Tibial nerve (tissue), 4 donors: Measurements from ENCODE around the gene GNL3. TPM values are rescaled to one million over a fixed set of nuclear protein-coding genes. Genes with fewer than 3 reads are reported as not detected.

ENCODE experiments used
- DNase-seq, 2 donors: peaks; one replicate each; pipeline ENCODE4 v3.0.0-alpha.2; 2019; ENCODE audit warnings: low spot score in 2 of 2
- H3K27ac ChIP-seq, 4 donors: fragments of 200-600 bp; sonication (generic) in 3 of 4; one replicate each; pipeline ENCODE4 v1.5.1; 2017 to 2019; ENCODE audit warnings: mild to moderate bottlenecking in 1 of 4
- H3K27me3 ChIP-seq, 2 donors: fragments of 200-600 bp; sonication (generic) in 1 of 2; one replicate each; pipeline versions ENCODE4 v1.5.1 to v1.6.0; 2017 to 2019
- H3K36me3 ChIP-seq, 3 donors: fragments of 200-600 bp; sonication (generic); one replicate each; pipeline ENCODE4 v1.5.1; 2018 to 2019
- H3K4me1 ChIP-seq, 4 donors: fragments of 200-600 bp; sonication (generic) in 3 of 4; one replicate each; pipeline ENCODE4 v1.5.1; 2017 to 2019
- H3K4me3 ChIP-seq, 4 donors: fragments of 200-600 bp; sonication (generic) in 3 of 4; one replicate each; pipeline ENCODE4 v1.5.1; 2017 to 2019; ENCODE audit warnings: mild to moderate bottlenecking in 1 of 4, moderate library complexity in 1 of 4
- H3K9me3 ChIP-seq, 4 donors: fragments of 200-600 bp; sonication (generic) in 3 of 4; one replicate each; pipeline ENCODE4 v1.5.1; 2017 to 2019
- EP300 ChIP-seq, 2 donors: sonication (generic); formaldehyde crosslinking; IDR thresholded peaks; one replicate each; pipeline ENCODE4 v1.6.1; 2017; ENCODE audit warnings: antibody characterized with exemption in 2 of 2, mild to moderate bottlenecking in 1 of 2
- POLR2A ChIP-seq, 2 donors: fragments of 450-650 bp; IDR thresholded peaks; one replicate each; pipeline ENCODE4 v1.6.1; 2017; ENCODE audit warnings: antibody characterized with exemption in 2 of 2, mild to moderate bottlenecking in 2 of 2, moderate library complexity in 2 of 2
- WGBS, 2 donors: methylation state at CpG; one replicate each; pipeline ENCODE4 v1.1.5; 2018; 5-methylcytosine and 5-hydroxymethylcytosine counted together
- total RNA-seq, 4 donors: library from RNA; depleted of rRNA; stranded (reverse); fragments of >200 nt; gene quantifications; one replicate each; pipeline ENCODE4 v1.1.0, GENCODE V29; 2016
- TF ChIP-seq, protein P1 (sequence below), 5 experiments: fragments of 200-600 bp in 3 of 5; fragments of 450-650 bp in 2 of 5; sonication (generic) in 3 of 5; IDR thresholded peaks; one replicate each; pipeline ENCODE4 v1.5.1; 2016 to 2019; ENCODE audit warnings: antibody characterized with exemption in 5 of 5, mild to moderate bottlenecking in 3 of 5, moderate library complexity in 2 of 5

The GNL3 gene
- total RNA-seq, 4 donors from 2014 or later: 44.8 to 57.5 (median 52.6) TPM

DNA sequence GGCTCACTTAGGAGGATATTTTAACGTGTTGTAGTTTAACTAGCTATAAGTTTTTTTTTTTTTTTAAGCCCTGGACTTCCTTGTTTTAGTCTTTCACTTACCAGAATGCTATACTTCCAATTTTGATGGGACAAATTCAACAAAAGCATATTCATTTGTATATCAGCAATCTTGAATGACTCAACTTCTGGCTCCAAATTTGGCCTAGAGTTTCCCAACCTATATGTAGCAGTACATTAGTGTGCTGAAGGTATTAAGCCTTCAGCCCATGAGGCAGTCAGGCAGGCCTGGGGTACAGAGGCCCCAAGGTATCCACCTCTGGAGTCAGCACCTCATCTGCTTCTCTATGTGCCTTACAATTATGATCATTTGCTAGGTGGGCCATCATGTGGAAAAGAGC is 6.0 kb upstream of the GNL3 start:
- 52 to 54% methylated on average over 1 of the region's 1 CpG for WGBS, 2 donors
- TF ChIP-seq EP300 (IDR thresholded peaks at IDR 0.05): no peak
- TF ChIP-seq POLR2A (IDR thresholded peaks at IDR 0.05): no peak
- TF ChIP-seq, protein P1, sequence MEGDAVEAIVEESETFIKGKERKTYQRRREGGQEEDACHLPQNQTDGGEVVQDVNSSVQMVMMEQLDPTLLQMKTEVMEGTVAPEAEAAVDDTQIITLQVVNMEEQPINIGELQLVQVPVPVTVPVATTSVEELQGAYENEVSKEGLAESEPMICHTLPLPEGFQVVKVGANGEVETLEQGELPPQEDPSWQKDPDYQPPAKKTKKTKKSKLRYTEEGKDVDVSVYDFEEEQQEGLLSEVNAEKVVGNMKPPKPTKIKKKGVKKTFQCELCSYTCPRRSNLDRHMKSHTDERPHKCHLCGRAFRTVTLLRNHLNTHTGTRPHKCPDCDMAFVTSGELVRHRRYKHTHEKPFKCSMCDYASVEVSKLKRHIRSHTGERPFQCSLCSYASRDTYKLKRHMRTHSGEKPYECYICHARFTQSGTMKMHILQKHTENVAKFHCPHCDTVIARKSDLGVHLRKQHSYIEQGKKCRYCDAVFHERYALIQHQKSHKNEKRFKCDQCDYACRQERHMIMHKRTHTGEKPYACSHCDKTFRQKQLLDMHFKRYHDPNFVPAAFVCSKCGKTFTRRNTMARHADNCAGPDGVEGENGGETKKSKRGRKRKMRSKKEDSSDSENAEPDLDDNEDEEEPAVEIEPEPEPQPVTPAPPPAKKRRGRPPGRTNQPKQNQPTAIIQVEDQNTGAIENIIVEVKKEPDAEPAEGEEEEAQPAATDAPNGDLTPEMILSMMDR (IDR thresholded peaks at IDR 0.05): no peak
- no peaks in the 10 kb centered on the region for H3K27me3 ChIP-seq
- H3K9me3 ChIP-seq: no peaks in the 10 kb centered on the region
- H3K4me1 ChIP-seq: peaks cover 0 to 65% (median 43%) of the 10 kb centered on the region in 4 donors
- no peak overlapping the region for H3K4me3 ChIP-seq
- no peak for DNase-seq
- peak overlapping the region in 2 of 4 donors; percentile 75 to 95 for H3K27ac ChIP-seq
- H3K36me3 ChIP-seq: peaks cover 3 to 44% (median 11%) of the 10 kb centered on the region in 3 donors

DNA sequence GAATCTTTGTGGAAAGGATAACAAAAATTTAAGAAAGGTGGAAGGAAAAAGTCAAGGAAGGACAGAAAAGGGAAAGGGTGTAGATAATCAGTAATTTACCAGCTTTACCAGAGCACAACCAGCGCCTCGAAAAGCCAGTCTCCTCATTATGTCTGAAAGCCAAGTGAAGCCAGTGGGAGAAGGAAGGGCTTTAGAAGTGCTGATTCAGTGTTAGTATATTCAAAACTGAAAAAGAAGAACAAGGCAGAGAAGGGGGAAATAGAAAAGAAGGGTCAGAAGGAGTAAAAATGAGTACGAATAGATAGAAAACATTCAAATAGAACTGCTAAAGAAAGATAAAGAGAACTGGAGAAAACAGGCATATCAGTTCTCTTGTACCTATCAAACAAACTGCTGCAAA is 4.2 kb upstream of the GNL3 start:
- peaks cover 3 to 28% (median 11%) of the 10 kb centered on the region in 3 donors for H3K36me3 ChIP-seq
- H3K4me3 ChIP-seq: no peak overlapping the region
- TF ChIP-seq POLR2A (IDR thresholded peaks at IDR 0.05) (no peak), EP300 (IDR thresholded peaks at IDR 0.05) (no peak)
- TF ChIP-seq, protein P1 (IDR thresholded peaks at IDR 0.05): no peak
- peak overlapping the region; percentile 21 to 99 (median 76) for H3K27ac ChIP-seq
- no peak for DNase-seq
- WGBS, 2 donors: 27 to 51% methylated on average over 3 of the region's 3 CpGs
- H3K4me1 ChIP-seq: peaks cover 1 to 70% (median 47%) of the 10 kb centered on the region in 4 donors
- H3K9me3 ChIP-seq: no peaks in the 10 kb centered on the region
- no peaks in the 10 kb centered on the region for H3K27me3 ChIP-seq

DNA sequence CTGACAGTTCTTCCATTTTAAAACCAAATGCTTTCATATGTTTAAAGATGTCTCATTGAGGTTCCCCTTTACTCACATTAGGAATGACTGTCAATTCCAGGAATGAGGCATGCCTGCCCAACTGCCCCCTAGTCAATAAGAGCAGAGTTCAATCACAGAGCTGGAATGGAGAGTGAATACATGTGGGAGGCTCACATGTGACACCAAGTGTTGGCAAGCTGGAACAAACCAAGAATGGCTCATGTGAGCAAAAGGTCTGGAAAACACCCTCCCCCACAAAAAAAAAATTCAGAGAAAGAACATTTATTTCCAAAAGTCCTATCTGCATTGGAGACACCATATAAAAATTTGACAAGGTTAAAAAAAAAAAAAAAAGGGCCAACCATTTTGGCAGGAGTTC is 3.8 kb upstream of the GNL3 start:
- H3K4me1 ChIP-seq: peaks cover 4 to 74% (median 51%) of the 10 kb centered on the region in 4 donors
- H3K36me3 ChIP-seq: peaks cover under 1 to 24% (median 11%) of the 10 kb centered on the region in 3 donors
- peak overlapping the region; percentile 21 to 99 (median 76) for H3K27ac ChIP-seq
- no peaks in the 10 kb centered on the region for H3K9me3 ChIP-seq
- no peak overlapping the region for H3K4me3 ChIP-seq
- no peaks in the 10 kb centered on the region for H3K27me3 ChIP-seq
- no peak for DNase-seq
- TF ChIP-seq POLR2A (IDR thresholded peaks at IDR 0.05) (no peak), EP300 (IDR thresholded peaks at IDR 0.05) (peak in 1 of 2 donors; percentile 77)
- TF ChIP-seq, protein P1 (IDR thresholded peaks at IDR 0.05): no peak

DNA sequence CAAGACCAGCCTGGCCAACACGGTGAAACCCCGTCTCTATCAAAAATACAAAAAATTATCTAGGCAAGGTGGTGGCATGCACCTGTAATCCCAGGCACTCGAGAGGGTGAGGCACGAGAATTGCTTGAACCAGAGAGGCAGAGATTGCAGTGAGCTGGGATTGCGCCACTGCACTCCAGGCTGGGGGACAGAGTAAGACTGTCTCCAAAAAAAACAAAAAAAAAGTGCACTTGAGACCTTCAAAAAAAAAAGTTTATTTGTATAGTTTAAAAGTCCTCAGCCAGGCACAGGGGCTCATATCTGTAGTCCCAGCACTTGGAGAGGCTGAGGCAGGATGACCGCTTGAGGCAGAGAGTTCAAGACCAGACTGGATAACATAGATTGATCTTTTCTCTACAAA is 2.2 kb upstream of the GNL3 start:
- WGBS, 2 donors: 56 to 61% methylated on average over 6 of the region's 6 CpGs
- TF ChIP-seq, protein P1 (IDR thresholded peaks at IDR 0.05): no peak
- no peak for TF ChIP-seq EP300 (IDR thresholded peaks at IDR 0.05)
- TF ChIP-seq POLR2A (IDR thresholded peaks at IDR 0.05): no peak

DNA sequence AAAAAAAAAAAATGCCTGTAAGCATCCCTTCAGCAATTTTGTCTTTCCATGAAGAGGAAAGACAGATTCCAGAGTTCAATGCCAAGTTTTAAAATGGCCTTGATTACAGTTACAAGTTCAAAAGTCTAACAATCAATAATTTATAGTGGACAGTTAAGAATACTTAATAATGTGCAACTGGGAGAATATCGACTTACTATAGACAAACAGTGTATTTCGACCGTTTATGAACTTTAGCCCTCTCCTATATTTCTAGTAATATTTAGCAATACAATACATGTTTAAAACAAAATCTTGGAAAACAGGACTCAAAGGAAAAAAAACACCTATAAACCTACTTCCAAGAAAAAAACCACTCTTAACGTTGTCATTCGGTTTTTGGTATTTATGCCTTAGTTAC is 1.6 kb upstream of the GNL3 start:
- Histone ChIP-seq H3K27me3 (no peaks in the 10 kb centered on the region), H3K9me3 (no peaks in the 10 kb centered on the region), H3K27ac (peak overlapping the region in 2 of 4 donors; percentile 95 to 99), H3K4me1 (peaks cover 4 to 84% (median 49%) of the 10 kb centered on the region in 4 donors), H3K4me3 (no peak overlapping the region), H3K36me3 (peaks cover 0 to 26% (median 15%) of the 10 kb centered on the region in 3 donors)
- no peak for TF ChIP-seq POLR2A (IDR thresholded peaks at IDR 0.05)
- TF ChIP-seq, protein P1 (IDR thresholded peaks at IDR 0.05): no peak
- no peak for TF ChIP-seq EP300 (IDR thresholded peaks at IDR 0.05)
- 30 to 35% methylated on average over 5 of the region's 5 CpGs for WGBS, 2 donors
- DNase-seq: no peak

More for the DNA sequence above, 2.2 kb upstream of the GNL3 start:
- Histone ChIP-seq H3K4me3 (no peak overlapping the region), H3K36me3 (peaks cover 0 to 24% (median 12%) of the 10 kb centered on the region in 3 donors), H3K9me3 (no peaks in the 10 kb centered on the region), H3K27me3 (no peaks in the 10 kb centered on the region), H3K4me1 (peaks cover 4 to 86% (median 52%) of the 10 kb centered on the region in 4 donors), H3K27ac (peak overlapping the region in 3 of 4 donors; percentile 21 to 99 (median 95))
- DNase-seq: no peak
